DMS 273 treated with DMSO at 0.1 percent for 48 hours (cell line): ENCODE results near the gene BEND7.

Experiments used
- DNase-seq: peaks from one replicate; lab custom pipeline; 2025; lab: John Stamatoyannopoulos, UW

The BEND7 gene

GRCh38 chr10:13520194-13520593 is 8.6 kb downstream of the BEND7 start:
- no peak for DNase-seq

GRCh38 chr10:13518076-13518692 is 10.6 kb downstream of the BEND7 start:
- DNase-seq, result peak; percentile 1

GRCh38 chr10:13517675-13518074 is 11.1 kb downstream of the BEND7 start:
- no peak for DNase-seq

- no peak for DNase-seq
Observed at GRCh38 chr10:13516176-13516575, 12.6 kb downstream of the BEND7 start.

DNA sequence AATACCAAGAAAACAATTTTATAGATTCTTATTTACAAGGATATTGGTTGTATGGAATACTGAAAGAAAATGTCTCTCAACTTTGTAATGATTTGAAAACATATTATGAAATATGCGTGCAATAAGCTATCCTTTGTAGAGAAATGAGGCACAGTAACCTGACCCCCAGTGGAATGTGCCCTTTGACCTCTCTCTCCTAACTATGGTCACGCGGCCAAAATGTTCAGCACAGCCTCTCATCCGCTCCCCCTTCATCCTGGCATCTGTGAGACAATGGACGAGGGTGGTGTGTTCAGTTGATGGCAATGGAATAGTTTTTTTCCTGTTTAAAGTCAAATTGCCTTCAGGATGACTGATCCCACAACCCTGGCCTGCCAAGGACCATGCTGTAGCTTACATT is 13.3 kb downstream of the BEND7 start:
- no peak for DNase-seq

DNA sequence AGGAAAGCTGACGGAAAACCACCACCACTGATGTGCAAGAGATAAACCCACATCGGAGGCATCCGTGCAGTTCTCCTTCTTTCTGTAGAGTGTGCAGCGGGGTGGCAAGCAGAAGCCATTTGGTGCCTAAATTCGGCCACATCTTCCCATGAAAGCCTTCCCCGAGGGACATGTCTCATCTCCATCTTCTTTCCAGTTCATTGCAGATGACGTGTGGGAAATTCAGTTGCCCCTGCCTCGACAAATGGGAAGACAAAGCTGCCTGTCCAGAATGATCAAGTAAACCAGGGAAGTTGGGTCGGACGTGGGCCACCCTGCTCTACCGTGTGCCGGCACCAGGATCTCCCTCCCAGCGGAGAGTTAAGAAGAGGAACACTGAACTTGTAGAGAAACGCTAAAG is 14.5 kb downstream of the BEND7 start:
- no peak for DNase-seq

DNA sequence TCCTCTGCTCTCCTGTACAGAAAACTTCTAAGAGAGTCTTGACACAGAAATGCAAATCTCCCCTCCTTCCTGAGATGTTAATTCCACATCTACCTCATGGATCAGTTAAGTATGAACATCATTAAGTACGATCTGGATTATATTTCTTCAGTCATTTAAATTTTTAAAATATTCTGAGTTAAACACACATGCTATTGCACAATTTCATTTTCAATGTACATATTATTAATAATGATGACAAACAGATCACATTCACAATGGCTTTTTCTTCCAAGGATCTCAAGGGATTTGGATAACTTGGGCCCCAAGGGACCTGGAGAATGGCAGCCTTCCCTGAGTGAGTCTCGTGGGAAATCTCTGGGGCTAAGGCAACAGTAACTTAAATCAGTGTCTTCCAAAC is 16.2 kb downstream of the BEND7 start:
- DNase-seq, result no peak

- no peak for DNase-seq
Observed at GRCh38 chr10:13511409-13511808, 17.4 kb downstream of the BEND7 start.

DNA sequence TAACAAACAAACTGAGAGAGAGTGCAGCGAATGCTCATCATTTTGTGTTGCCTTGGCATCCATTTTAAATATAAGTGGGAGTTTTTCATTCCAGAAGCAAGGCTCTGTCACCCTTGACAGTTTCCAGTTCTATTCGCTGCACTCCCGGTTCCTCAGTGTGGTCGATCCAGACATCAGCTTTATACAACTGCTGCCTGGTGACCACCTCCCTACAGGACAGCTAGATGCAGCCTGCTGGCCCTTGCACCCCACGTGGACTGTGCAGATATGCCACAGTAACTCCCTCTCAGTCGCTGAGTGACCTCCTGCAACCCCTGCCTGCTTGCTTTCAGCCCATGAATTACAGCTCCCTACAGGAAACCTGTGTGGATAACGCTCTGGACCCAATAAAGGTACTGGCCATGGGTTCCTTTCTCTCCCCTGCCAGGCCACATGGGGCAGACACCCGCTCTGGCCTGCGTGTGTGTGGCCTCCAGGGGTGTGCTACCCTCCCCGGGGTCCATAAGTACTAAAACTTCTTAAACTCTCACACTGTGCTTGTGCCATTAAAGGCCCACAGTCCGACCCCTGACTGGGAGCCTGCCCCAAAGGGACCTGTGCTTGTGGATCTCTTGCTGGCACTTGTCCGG is 23.6 kb downstream of the BEND7 start:
- DNase-seq, result no peak

- DNase-seq, result no peak
Observed at GRCh38 chr10:13503745-13504463, 24.9 kb downstream of the BEND7 start.

- no peak for DNase-seq
Observed at GRCh38 chr10:13502380-13502779, 26.4 kb downstream of the BEND7 start.

DNA sequence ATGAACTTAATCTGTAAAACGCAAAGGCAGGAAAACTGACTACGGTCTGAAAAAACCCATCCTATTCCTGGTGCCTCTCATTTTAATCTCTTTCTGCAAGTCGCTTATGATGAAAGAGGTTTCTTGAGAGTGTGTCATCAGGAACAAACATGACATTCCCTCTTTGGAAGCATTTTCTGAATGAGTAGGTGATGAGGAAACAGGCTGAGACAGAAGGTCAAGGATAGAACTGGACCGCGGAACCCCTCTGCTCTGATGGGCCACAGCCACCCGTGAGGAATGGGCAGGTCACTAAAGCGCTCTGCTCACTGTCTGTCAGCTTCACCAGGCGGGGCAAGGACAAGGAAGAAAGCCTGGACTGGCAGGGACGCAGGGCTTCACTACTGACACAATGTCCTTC is 28.6 kb downstream of the BEND7 start:
- no peak for DNase-seq

GRCh38 chr10:13499150-13499549 is 29.7 kb downstream of the BEND7 start:
- no peak for DNase-seq

DNA sequence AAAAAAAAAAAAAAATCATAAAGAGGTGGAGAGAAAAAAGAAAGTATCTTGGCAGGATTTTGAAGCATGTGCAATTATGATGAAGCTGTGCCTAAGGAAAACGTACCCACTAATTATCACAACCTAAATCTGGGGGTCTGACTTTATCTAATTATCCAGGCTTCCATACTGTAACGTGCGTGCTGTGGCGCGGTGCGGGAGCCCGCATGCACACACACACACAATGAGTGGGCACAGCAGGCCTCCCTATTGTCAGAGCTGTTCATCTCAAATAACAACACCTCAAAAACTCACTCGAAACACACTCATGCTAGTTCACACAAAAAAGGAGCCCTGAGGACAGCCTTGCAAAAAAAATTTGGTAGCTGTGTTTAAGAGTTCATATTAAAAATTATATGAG is 31.9 kb downstream of the BEND7 start:
- no peak for DNase-seq

DNA sequence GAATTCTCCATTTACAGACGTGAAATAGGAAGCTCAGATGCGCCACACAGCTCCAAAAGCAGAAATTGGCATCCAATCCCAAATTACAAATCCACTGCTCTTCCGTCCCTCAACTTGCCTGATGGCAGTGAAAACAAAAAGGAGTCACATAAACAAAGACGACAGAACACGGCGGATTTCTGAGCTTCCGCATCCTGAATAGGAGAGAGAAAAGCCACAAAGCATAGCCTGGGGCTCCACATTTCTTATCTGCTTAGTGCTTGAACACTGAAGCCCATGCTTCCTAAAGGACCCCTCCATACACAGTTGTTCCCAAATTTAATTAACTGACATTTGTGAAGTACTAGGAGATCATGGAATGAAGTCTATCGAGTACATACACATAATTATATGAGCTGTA is 32.6 kb downstream of the BEND7 start:
- DNase-seq, result no peak

GRCh38 chr10:13492493-13493180 is 36.2 kb downstream of the BEND7 start:
- no peak for DNase-seq

DNA sequence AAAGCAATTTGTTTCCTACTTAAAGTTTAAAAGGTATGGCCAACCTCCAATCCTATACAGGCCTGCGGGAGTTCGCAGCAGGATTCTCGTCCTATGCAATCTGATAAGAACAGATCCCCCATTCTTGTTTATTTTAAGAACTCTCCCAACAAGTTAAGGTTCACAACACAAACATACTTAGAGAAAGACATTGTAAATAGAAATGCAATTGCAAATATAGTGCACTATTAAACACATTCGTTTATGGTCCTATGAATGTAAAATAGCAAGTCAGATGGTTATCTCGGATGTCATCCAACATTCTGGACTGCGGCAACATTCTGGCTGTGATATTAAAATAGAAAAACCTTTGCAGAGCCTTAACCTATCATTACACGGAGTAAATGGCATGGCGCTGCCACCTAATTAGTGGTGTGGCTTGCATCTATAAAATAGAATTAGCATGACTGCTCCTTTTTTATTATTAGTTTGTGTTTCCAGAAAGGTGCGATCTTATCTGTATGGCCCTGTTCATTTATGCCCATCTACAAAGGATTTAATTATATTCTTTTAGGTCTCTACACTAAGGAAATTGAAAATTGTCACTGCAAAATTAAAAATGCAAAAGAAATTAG is 37.0 kb downstream of the BEND7 start:
- DNase-seq, result no peak

DNA sequence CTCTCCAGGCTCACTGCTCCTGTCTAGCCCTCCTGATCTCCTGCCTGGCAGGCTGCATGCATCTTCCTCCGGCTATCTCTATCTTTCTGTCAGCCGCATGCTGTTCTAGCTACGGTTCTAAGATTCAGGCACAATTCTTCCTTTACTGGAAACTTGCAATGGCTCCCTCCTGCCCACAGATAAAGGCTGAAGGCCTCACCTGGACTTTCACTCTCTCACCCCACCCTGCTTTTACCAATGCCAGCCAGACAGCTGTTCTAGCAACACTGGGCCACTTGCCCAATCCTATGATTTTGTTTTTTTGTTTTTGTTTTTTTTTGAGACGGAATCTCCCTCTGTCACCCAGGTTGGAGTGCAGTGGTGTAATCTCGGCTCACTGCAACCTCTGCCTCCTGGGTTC is 38.3 kb downstream of the BEND7 start:
- no peak for DNase-seq

DNA sequence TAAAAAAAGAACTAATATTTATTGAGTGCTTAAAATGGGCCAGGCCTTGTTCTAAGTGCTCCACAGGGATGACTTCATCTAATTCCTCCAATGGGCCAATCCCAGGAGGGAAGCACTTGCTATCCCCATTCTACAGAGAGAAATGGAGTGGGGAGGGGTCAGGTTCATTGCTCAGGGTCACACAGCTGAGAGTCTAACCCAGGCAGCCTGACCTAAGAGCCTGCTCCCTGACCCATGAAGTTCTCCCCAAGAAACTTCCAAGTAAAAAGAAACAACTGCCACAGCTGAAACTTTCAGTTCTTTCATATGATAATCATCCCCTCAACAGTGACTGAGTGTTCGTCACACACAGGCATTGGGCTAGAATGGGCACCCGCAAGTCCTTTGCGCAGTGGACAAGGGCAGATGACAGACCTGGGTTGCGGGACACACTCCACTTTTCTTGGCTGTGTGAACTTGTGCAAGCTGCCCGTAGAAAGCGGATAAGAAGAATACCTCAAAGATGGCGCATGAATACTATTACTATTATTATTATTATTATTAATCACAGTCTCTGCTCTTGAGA is 39.7 kb downstream of the BEND7 start:
- no peak for DNase-seq

- no peak for DNase-seq
Observed at GRCh38 chr10:13485623-13486022, 43.2 kb downstream of the BEND7 start.

DNA sequence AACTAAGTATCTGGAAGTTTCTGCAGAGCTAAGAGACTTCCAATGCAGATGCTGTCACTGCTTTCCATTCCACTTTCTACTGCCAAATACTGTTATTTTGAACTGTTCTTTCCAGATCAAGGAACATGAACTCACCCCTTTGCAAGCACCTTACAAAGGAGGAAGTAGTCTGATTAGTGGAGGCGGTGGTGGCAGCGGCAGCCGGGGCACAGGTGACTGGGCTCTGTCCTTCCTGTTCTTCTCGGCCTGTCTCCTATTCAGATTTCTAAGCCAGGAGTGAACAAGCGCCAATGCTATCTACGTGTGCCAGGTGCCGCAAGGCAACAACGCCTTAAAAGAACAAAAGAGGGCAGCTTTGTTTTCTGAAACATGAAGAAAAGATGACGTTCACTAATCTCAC is 44.9 kb downstream of the BEND7 start:
- no peak for DNase-seq

GRCh38 chr10:13483073-13483472 is 45.7 kb downstream of the BEND7 start:
- DNase-seq, result no peak
